T-helper 1 cell (primary cell): ENCODE data around the gene MYRIP.

Experiments
- DNase-seq, 5 donors: peaks; one replicate each; pipeline ENCODE4 v3.0.0-alpha.2; 2012 to 2020

Gene MYRIP

GRCh38 chr3:40298075-40298474 lies 488.7 kb downstream of the MYRIP start:
- DNase-seq, result no peak

GRCh38 chr3:40299130-40299720 lies 489.8 kb downstream of the MYRIP start:
- DNase-seq, result no peak

GRCh38 chr3:40299721-40300335 lies 490.4 kb downstream of the MYRIP start:
- no peak for DNase-seq

GRCh38 chr3:40302784-40303183 lies 493.4 kb downstream of the MYRIP start:
- no peak for DNase-seq

- no peak for DNase-seq
These were observed 494.9 kb downstream of the MYRIP start for GRCh38 chr3:40304352-40304751.

- no peak for DNase-seq
These were observed 496.9 kb downstream of the MYRIP start for GRCh38 chr3:40306336-40306735.

- no peak for DNase-seq
These were observed 497.8 kb downstream of the MYRIP start for GRCh38 chr3:40307176-40307575.

- DNase-seq, result peak in 1 of 5 donors; percentile 8
These were observed 499.5 kb downstream of the MYRIP start for GRCh38 chr3:40308725-40309417.

GRCh38 chr3:40309418-40309924 lies 500.1 kb downstream of the MYRIP start, which contains the start of gene EIF1B:
TSS of gene EIF1B (plus strand) at chr3:40309707. CDS start at chr3:40309942, 235 bp downstream.
- peak; percentile 96 to 98 (median 97) for DNase-seq
